Activated naive CD8-positive, alpha-beta T cell treated with anti-CD3 and anti-CD28 coated beads, Interleukin-2, amount 10 ng/mL, durations not matched to agents 7 days and 5 days (primary cell): ENCODE results near the gene GNB1. TPM values are rescaled to one million over a fixed set of nuclear protein-coding genes. Genes with fewer than 3 reads are reported as not detected.

Experiments used
- ATAC-seq: fragments of 150-1000 bp; cut with Tn5 transposase; one replicate; pipeline ENCODE4 v1.10.0; 2021; ENCODE audit warnings: low read depth, moderate library complexity
- POLR2A ChIA-PET: fragments of 350-600 bp; sonication (Branson Sonifier 250); formaldehyde crosslinking; loops from one replicate; lab custom pipeline; 2021; ENCODE audit warnings: antibody characterized with exemption; lab: Charles Lee
- DNase-seq: peaks from one replicate; pipeline ENCODE4 v3.0.0; 2021
- H3K27ac Mint-ChIP-seq: one replicate; pipeline ENCODE4 v1.8.0; 2022; ENCODE audit warnings: mild to moderate bottlenecking, mixed read lengths
- H3K27me3 Mint-ChIP-seq: one replicate; pipeline ENCODE4 v1.8.0; 2022; ENCODE audit warnings: mild to moderate bottlenecking, moderate library complexity, mixed read lengths
- H3K36me3 Mint-ChIP-seq: one replicate; pipeline ENCODE4 v1.8.0; 2021; ENCODE audit warnings: mild to moderate bottlenecking, mixed read lengths
- H3K4me1 Mint-ChIP-seq: one replicate; pipeline ENCODE4 v1.8.0; 2021; ENCODE audit warnings: mixed read lengths
- H3K4me3 Mint-ChIP-seq: one replicate; pipeline ENCODE4 v1.8.0; 2022; ENCODE audit warnings: mild to moderate bottlenecking, moderate library complexity, mixed read lengths
- H3K9me3 Mint-ChIP-seq: one replicate; pipeline ENCODE4 v1.8.0; 2021; ENCODE audit warnings: mixed read lengths
- total RNA-seq, 2 experiments: library from RNA; stranded (reverse); gene quantifications; one replicate each; pipeline ENCODE4 v1.2.3, GENCODE V29; 2021

The GNB1 gene
- total RNA-seq, 2 experiments from 2014 or later, result 353 to 372 TPM

DNA sequence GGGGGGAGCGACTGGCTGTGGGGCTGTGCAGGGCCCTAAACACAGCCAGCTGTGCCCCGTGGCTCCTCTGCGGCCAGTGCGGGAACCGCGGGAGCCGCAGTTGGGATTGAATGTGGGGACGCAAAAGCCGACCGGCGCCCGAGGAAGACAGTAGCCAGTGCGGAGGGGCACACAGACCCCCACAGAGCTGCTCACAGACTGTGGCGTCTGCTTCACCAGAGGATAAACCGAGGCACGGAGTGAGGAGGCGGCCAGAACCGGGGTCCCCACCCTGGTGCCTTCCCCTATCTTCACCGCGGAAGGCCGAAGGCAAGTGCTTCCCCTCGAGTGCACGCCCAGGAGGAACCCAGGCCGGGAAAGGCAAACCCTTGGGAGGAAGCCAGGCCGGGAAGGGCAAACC is 36.9 kb upstream of the GNB1 start:
- POLR2A ChIA-PET, result interaction anchor here (0.6 kb wide), 1 partner anchor 66 kb away, joined by 3 read pairs; no protein-coding TSS in a partner anchor
- Mint-ChIP-seq H3K27me3 (no peaks in the 10 kb centered on the region), H3K9me3 (no peaks in the 10 kb centered on the region), H3K4me3 (no peak overlapping the region), H3K27ac (no peak overlapping the region), H3K36me3 (no peaks in the 10 kb centered on the region), H3K4me1 (no peaks in the 10 kb centered on the region)
- ATAC-seq (no peak), DNase-seq (no peak)

DNA sequence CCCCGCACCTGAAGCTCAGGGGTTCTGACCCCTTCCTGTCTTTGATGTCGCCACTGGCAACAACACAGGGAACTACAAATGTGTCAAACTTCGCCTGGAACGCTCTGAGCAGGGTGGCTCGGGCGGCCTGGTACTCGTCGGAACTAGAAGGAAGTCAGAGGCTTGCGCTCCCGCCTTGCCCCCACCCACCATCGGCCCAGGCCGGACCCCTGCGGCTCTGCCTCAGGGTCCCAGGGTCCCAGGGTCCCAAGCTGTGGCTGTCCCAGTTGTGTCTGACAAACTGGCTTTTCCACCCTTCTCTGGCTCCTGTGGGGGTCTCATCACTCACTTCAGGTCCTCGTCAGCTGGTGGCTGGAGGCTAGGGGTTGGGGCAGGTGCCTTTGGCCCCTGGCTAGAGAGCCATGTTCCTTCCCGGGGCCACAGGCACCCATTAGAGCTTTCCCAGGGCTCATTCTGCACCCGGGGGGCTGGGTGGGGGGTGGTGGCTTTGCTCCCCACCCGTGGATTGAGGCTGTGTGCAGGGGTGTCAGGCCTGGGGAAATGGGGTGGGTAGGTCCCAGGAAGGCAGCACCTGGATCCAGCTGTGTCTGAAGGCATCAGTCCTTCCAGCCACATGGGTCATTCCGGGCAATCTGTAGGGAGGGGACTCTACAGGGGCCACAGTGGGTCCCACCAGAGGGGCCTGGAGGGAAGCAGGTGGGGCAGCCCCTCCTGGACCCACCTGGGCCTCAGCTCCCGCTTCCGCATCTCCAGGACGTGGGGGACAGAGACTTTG is 36.2 kb upstream of the GNB1 start:
- DNase-seq (no peak), ATAC-seq (no peak)
- no peaks in the 10 kb centered on the region for H3K9me3 Mint-ChIP-seq
- POLR2A ChIA-PET, result no interaction called here
- no peak overlapping the region for H3K4me3 Mint-ChIP-seq
- H3K4me1 Mint-ChIP-seq, result no peaks in the 10 kb centered on the region
- H3K27ac Mint-ChIP-seq, result no peak overlapping the region
- H3K27me3 Mint-ChIP-seq, result no peaks in the 10 kb centered on the region
- H3K36me3 Mint-ChIP-seq, result no peaks in the 10 kb centered on the region

DNA sequence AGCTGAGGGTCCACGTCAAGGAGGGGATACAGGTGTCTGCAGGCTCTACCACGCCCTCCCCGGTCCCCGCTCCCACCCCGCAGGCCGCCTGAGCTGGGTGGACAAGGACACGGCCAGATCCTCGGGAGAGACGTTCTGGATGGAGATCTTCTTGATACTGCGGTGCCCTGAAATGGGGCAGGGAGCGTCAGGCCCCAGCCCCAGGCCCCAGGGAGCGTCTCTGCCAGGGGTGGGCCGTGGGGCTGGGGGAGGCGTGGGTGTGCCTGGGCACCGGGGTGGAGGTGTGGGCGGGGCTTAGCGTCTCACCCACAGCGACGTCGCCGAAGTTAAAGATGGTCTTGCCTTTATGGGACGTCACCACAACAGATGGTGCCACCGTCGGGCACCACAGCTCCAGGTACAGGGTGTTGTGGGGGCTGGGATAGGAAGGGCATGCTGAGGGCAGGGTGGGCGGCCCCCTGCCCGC is 35.5 kb upstream of the GNB1 start:
- ATAC-seq (no peak), DNase-seq (no peak)
- Mint-ChIP-seq H3K4me1 (no peaks in the 10 kb centered on the region), H3K27me3 (no peaks in the 10 kb centered on the region), H3K27ac (no peak overlapping the region), H3K9me3 (no peaks in the 10 kb centered on the region), H3K36me3 (no peaks in the 10 kb centered on the region), H3K4me3 (no peak overlapping the region)
- POLR2A ChIA-PET, result no interaction called here

DNA sequence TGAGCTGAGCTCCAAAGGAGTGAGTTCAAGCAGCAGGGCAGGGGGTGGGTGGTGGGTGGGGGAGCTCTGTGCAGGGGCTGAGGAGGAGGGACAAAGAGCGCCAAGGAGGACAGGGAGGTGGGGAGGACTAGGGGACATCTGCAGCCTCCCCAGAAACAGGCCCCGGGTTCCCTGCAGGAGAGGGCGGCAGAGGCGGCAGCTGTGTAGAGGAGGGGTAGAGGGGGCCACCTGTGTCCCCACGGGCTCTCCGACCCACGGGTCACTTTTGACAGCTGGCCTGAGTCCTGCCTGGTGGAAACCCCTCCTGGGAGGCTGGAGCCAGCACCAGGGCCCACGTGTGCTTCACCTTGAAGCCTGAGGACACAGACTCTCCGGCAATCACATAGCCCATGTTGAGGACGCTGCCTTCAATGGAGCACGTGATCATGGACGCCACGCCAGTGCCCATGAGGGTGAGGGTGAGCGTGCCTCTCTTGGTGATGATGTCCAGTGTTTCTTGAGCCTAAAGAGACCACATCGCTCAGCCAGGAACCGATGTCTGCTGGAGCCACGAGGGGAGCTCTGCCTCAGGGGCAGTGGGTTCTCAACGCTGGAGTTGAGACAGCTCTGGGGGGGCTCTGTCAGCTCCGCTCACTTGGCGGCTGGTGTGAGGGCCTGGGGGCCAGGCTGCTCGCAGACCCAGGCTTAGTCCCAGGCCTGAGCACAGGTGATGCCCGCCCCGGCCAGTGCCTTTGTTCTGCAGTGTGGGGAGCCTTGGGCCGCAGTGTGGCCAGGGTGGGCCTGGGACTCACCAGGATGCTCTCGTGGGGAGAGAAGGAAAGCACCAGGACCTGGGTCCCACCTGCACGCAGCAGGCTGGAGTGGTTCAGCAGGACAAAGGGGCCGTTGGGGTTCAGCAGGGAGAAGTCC is 34.8 kb upstream of the GNB1 start:
- H3K9me3 Mint-ChIP-seq, result no peaks in the 10 kb centered on the region
- H3K27ac Mint-ChIP-seq, result no peak overlapping the region
- DNase-seq (no peak), ATAC-seq (no peak)
- H3K4me1 Mint-ChIP-seq, result no peaks in the 10 kb centered on the region
- no peaks in the 10 kb centered on the region for H3K27me3 Mint-ChIP-seq
- H3K36me3 Mint-ChIP-seq, result no peaks in the 10 kb centered on the region
- H3K4me3 Mint-ChIP-seq, result no peak overlapping the region
- POLR2A ChIA-PET, result no interaction called here

DNA sequence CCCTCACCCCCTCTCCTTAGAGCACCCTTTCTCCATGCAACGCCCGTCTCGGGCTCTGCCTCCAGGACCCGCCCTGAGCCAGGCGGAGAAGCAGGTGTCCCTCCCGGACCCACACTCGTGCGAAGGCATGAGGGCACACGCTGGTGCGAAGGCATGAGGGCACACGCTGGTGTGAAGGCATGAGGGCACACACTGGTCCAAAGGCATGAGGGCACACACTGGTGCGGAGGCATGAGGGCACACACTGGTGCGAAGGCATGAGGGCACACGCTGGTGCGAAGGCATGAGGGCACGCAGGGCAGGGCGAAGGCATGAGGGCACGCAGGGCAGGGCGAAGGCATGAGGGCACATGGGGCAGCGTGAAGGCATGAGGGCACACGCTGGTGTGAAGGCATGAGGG is 34.0 kb upstream of the GNB1 start:
- Mint-ChIP-seq H3K27ac (no peak overlapping the region), H3K4me3 (no peak overlapping the region), H3K36me3 (no peaks in the 10 kb centered on the region), H3K27me3 (no peaks in the 10 kb centered on the region), H3K4me1 (no peaks in the 10 kb centered on the region), H3K9me3 (no peaks in the 10 kb centered on the region)
- DNase-seq (no peak), ATAC-seq (no peak)
- POLR2A ChIA-PET, result no interaction called here

DNA sequence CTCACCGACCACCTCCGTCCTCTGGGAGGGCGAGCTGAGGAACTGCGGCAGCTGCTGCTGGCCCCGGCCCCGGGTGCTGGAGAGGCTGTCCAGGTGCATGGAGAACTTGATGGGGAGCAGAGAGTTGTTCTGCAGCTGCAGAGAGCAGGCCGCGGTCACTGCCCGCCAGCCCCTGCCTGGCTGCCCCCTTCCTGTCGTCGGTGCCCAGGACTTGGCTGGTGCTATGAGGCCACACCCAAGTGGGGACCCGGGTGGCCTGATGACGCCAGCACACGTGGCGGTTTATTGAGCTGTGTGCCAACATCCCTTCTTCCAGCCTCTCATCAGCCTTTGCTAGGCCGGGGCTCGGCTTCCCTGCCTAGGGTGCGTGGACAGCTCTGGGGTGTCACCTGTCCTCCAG is 33.5 kb upstream of the GNB1 start:
- no peaks in the 10 kb centered on the region for H3K27me3 Mint-ChIP-seq
- no peak overlapping the region for H3K27ac Mint-ChIP-seq
- ATAC-seq, result no peak
- no peaks in the 10 kb centered on the region for H3K4me1 Mint-ChIP-seq
- POLR2A ChIA-PET, result no interaction called here
- H3K9me3 Mint-ChIP-seq, result no peaks in the 10 kb centered on the region
- H3K36me3 Mint-ChIP-seq, result no peaks in the 10 kb centered on the region
- DNase-seq, result no peak
- H3K4me3 Mint-ChIP-seq, result no peak overlapping the region

DNA sequence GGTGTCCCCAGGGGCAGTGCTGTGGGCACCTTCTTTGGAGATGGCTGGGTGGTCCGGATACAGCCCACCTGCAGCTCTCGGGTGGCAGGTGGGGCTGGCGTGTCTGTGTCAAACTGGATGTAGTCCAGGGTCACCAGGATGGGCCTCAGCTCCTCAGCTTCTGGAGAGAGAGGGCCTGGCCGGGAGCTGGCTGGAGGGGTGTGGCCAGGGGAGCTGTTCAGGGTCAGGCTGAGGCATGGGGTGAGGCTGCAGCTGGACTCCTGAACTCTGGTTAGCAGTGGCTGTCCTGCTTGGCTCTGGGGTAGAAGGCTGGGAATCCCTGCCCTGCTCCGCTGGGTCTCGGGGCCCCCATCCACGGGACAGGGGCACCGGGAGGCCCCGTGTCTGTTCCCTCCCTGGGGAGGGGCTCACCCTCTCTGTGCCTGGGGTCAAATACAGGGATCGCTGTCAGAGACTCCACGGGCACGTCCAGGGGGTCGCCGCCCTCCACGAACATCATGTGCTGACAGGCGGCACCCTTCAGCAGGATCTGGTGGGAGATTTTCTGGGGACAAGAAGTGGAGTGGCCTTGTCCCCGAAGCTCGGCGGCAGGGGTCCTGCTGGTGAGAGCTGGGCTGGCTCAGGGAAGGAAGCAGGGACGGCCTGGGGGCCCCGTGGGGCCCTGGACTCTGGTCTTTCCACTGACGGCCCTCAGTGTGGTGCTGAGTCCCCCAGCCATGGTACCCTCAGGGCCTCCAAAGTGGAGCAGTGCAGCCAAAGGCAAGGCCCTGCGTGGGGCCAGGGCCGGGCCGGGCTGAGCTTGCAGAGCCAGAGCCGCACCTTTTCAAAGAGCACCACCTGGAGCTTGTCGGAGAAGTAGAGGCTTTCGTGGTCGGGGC is 32.3 kb upstream of the GNB1 start:
- POLR2A ChIA-PET, result no interaction called here

DNA sequence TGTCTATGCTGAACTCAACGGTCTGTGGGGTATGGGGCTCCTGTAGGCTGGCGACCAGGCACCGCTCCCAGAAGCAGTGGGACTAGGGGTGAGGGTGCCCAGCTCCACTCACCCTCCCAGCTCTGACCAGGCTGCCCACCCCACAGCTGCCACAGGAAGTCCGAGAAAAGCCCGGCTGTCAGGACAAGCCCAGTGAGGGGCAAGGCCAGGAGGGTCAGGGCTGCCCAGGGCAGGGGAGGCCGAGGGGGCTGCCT is 31.7 kb upstream of the GNB1 start:
- no peak overlapping the region for H3K4me3 Mint-ChIP-seq
- no peaks in the 10 kb centered on the region for H3K27me3 Mint-ChIP-seq
- no peaks in the 10 kb centered on the region for H3K36me3 Mint-ChIP-seq
- no peaks in the 10 kb centered on the region for H3K4me1 Mint-ChIP-seq
- ATAC-seq (no peak), DNase-seq (no peak)
- no peak overlapping the region for H3K27ac Mint-ChIP-seq
- POLR2A ChIA-PET, result no interaction called here
- no peaks in the 10 kb centered on the region for H3K9me3 Mint-ChIP-seq

More for the DNA sequence above, 32.3 kb upstream of the GNB1 start:
- no peaks in the 10 kb centered on the region for H3K4me1 Mint-ChIP-seq
- no peak overlapping the region for H3K4me3 Mint-ChIP-seq
- H3K36me3 Mint-ChIP-seq, result no peaks in the 10 kb centered on the region
- ATAC-seq, result no peak
- no peak for DNase-seq
- no peak overlapping the region for H3K27ac Mint-ChIP-seq
- no peaks in the 10 kb centered on the region for H3K27me3 Mint-ChIP-seq
- H3K9me3 Mint-ChIP-seq, result no peaks in the 10 kb centered on the region

DNA sequence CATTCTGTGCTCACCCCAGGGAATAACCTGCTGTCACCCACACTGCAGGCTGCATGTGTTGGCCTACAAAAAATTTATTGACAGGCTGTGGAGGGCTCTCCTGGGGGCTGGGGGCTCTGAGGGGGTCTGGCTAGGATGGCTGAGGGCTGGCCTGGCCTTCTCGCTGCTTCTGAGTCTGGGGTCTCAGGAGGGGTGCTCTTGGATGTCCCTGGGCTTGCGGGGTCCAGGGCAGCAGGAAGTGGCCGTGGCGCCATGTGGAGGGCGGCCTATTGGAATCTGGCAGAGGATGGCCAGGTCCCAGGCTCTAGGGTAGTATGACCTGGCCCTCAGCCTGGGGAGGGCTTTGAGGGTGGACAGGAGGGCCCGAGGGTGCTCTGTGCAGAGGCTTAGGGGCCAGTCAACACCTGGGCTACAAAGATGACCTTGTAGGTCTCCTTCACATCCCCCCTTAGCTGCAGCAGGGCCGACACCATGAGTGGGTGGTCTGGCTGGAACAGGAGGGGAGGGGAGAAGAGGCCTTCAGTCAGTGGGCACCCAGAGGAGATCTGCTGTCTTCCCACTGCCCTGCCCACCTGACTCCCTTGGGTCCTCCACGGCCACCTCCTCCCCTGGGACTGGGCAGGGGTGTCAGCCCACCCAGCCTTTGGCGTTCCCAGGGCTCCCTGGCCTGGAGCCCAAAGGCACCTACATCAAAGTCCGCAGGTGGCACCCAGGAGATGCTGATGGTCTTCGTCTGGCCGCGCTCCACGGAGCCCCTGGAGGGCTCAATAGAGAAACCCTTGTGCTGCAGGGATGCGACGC is 31.2 kb upstream of the GNB1 start:
- POLR2A ChIA-PET, result interaction anchor here (0.6 kb wide), 1 partner anchor 12 kb away, joined by 3 read pairs; no protein-coding TSS in a partner anchor
- H3K4me1 Mint-ChIP-seq, result no peaks in the 10 kb centered on the region
- H3K9me3 Mint-ChIP-seq, result no peaks in the 10 kb centered on the region
- H3K27me3 Mint-ChIP-seq, result no peaks in the 10 kb centered on the region
- H3K36me3 Mint-ChIP-seq, result no peaks in the 10 kb centered on the region
- no peak overlapping the region for H3K4me3 Mint-ChIP-seq
- no peak overlapping the region for H3K27ac Mint-ChIP-seq
- DNase-seq, result no peak
- ATAC-seq, result no peak

DNA sequence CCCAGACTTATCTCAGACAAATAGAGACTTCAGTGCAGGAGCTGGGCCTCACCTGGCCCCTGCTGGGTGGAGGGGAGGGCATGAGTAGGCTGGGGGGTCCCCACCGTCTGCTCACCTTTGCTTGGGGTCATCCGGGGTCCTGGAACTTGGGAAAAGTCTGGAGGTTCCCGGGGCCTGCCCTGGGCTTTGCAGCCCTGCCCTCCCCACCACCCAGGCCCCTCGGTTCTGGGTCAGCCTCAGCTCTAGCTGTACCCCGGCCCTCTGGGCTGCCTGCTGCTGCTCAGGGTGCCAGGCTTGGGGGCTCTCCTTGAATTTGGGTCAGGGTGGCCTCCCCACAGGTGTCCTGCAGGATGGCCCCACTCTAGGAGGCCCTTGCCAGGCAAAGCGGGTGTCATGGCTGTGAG is 30.6 kb upstream of the GNB1 start:
- no peaks in the 10 kb centered on the region for H3K36me3 Mint-ChIP-seq
- no peak overlapping the region for H3K27ac Mint-ChIP-seq
- no peaks in the 10 kb centered on the region for H3K27me3 Mint-ChIP-seq
- H3K9me3 Mint-ChIP-seq, result no peaks in the 10 kb centered on the region
- ATAC-seq (no peak), DNase-seq (no peak)
- H3K4me3 Mint-ChIP-seq, result no peak overlapping the region
- POLR2A ChIA-PET, result interaction anchor here (0.6 kb wide), 1 partner anchor 12 kb away, joined by 3 read pairs; no protein-coding TSS in a partner anchor
- H3K4me1 Mint-ChIP-seq, result no peaks in the 10 kb centered on the region

DNA sequence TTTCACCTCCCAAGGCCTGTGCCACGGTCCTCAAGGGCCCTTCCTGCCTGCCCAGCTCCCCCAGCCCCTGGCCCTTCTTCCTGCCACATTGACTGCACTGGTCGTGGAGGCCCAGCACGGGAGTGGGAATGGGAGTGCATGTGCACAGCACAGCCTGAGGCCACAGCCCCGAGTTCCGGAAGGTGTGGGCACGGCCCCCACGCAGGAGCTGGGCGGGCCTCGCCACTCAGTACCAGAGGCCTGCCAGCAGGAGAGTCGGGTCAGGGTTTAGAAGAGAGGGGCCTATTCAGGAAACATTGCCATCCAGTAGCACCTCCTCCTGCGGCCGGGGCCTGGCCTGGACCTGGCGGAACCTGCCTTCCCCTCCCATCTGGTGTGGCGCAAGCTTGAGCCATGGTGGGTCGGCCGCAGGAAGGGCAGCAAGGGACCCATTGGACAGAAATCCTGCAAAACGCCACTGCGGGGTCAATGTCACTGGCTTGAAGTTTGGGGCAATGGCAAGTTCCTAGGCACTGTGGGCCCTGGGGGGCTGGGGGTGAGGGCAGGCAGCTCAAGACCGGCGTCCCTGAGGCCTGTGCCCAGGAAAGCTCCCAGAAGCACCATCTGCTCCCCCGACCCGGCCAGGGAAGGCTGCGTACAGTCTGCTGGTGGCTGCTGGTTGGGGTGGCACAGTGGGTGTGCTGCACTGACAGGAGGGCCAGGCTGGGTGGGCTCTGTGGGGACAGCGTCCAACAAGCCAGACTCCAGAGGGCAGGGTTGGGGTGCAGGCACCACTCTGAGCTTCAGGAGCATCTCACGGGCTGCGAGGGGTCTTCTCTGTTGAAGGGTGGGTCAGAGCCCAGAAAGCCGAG is 29.9 kb upstream of the GNB1 start:
- Mint-ChIP-seq H3K4me1 (no peaks in the 10 kb centered on the region), H3K4me3 (no peak overlapping the region), H3K27ac (peak overlapping the region; percentile 42), H3K36me3 (no peaks in the 10 kb centered on the region), H3K27me3 (no peaks in the 10 kb centered on the region), H3K9me3 (no peaks in the 10 kb centered on the region)
- ATAC-seq (no peak), DNase-seq (no peak)
- POLR2A ChIA-PET, result no interaction called here

DNA sequence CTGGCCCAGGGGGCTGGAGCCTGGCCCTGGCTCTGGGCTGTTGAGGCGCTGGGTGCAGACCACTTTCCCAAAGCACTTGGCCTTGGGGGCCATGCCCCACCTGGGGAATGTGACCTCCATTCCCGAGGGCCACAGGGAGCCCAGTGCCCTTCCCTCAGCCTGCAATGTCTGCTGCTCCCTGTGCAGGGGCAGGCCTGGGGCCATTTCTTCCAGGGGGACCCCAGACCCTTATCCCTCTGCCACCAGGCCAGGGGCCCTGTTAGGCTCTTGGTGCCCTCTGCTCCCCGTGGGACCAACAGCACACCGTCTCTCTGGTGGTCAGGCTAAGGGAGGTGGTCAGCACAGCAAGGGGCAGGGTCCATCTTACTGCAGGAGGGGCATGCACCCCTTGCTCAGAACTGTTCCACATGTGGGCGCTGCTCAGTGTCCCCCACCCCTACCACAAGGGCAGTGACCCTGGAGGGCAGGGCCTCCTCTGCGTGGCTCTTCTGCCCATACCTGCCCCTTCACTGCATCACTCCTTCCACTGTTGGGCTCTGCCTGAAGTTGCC is 29.2 kb upstream of the GNB1 start:
- Mint-ChIP-seq H3K4me3 (no peak overlapping the region), H3K9me3 (no peaks in the 10 kb centered on the region), H3K36me3 (no peaks in the 10 kb centered on the region), H3K27me3 (no peaks in the 10 kb centered on the region), H3K27ac (peak overlapping the region; percentile 42), H3K4me1 (no peaks in the 10 kb centered on the region)
- POLR2A ChIA-PET, result no interaction called here
- ATAC-seq (no peak), DNase-seq (no peak)
